ENCODE results near the gene STXBP2. TPM values are rescaled to one million over a fixed set of nuclear protein-coding genes. Genes with fewer than 3 reads are reported as not detected.

Gene STXBP2
- total RNA-seq, 1 donor from 2014 or later: 12.7 TPM

- H2AFZ ChIP-seq (replicated peaks): no peak overlapping the region
- Mint-ChIP-seq H3K27ac (no peak overlapping the region), H3K4me3 (no peak overlapping the region), H3K4me1 (no peaks in the 10 kb centered on the region), H3K9me3 (no peaks in the 10 kb centered on the region), H3K27me3 (ENCODE audit: insufficient read depth, low read depth) (peaks cover 2% of the 10 kb centered on the region), H3K36me3 (no peaks in the 10 kb centered on the region)
- H4K20me1 ChIP-seq (ENCODE audit: low read depth): peaks cover 29% of the 10 kb centered on the region
- H3K27me3 ChIP-seq: no peaks in the 10 kb centered on the region
- no peak overlapping the region for H3K27ac ChIP-seq
- no peak overlapping the region for H3K4me2 ChIP-seq
- no peaks in the 10 kb centered on the region for H3F3A ChIP-seq (ENCODE audit: low read depth)
- TF ChIP-seq EZH2phosphoT487 (IDR thresholded peaks at IDR 0.05) (no peak), EZH2 (IDR thresholded peaks at IDR 0.05) (no peak), CTCF (IDR thresholded peaks at IDR 0.05) (no peak)
- H3K9me3 ChIP-seq (ENCODE audit: low read depth): no peaks in the 10 kb centered on the region
- H3K79me2 ChIP-seq (ENCODE audit: low read depth): peaks cover 2% of the 10 kb centered on the region
- no peak for DNase-seq (ENCODE audit: low spot score)
- H3K9ac ChIP-seq: no peak overlapping the region
- H3K4me1 ChIP-seq: no peaks in the 10 kb centered on the region
- no peaks in the 10 kb centered on the region for H3K36me3 ChIP-seq
- no peak overlapping the region for H3K4me3 ChIP-seq
Measured at GRCh38 chr19:7606289-7606688, 30.6 kb upstream of the STXBP2 start.

GRCh38 chr19:7607212-7607873 is 29.6 kb upstream of the STXBP2 start:
- Mint-ChIP-seq H3K36me3 (no peaks in the 10 kb centered on the region), H3K9me3 (no peaks in the 10 kb centered on the region), H3K4me3 (no peak overlapping the region), H3K27ac (no peak overlapping the region), H3K27me3 (ENCODE audit: insufficient read depth, low read depth) (peaks cover 2% of the 10 kb centered on the region), H3K4me1 (no peaks in the 10 kb centered on the region)
- Histone ChIP-seq H3K4me2 (no peak overlapping the region), H3K36me3 (no peaks in the 10 kb centered on the region), H4K20me1 (ENCODE audit: low read depth) (peaks cover 22% of the 10 kb centered on the region), H2AFZ (replicated peaks) (no peak overlapping the region), H3K9ac (no peak overlapping the region), H3K9me3 (ENCODE audit: low read depth) (no peaks in the 10 kb centered on the region), H3K79me2 (ENCODE audit: low read depth) (no peaks in the 10 kb centered on the region), H3K27me3 (no peaks in the 10 kb centered on the region), H3F3A (ENCODE audit: low read depth) (no peaks in the 10 kb centered on the region), H3K4me1 (no peaks in the 10 kb centered on the region), H3K27ac (no peak overlapping the region), H3K4me3 (no peak overlapping the region)
- no peak for DNase-seq (ENCODE audit: low spot score)
- no peak for TF ChIP-seq EZH2 (IDR thresholded peaks at IDR 0.05)
- no peak for TF ChIP-seq EZH2phosphoT487 (IDR thresholded peaks at IDR 0.05)
- TF ChIP-seq CTCF (IDR thresholded peaks at IDR 0.05): no peak

- Histone ChIP-seq H3K9ac (no peak overlapping the region), H3K9me3 (ENCODE audit: low read depth) (no peaks in the 10 kb centered on the region), H3F3A (ENCODE audit: low read depth) (no peaks in the 10 kb centered on the region), H3K4me1 (no peaks in the 10 kb centered on the region), H3K27me3 (no peaks in the 10 kb centered on the region), H2AFZ (replicated peaks) (no peak overlapping the region), H3K27ac (no peak overlapping the region), H3K4me3 (no peak overlapping the region), H3K4me2 (no peak overlapping the region), H4K20me1 (ENCODE audit: low read depth) (peaks cover 15% of the 10 kb centered on the region), H3K36me3 (no peaks in the 10 kb centered on the region), H3K79me2 (ENCODE audit: low read depth) (no peaks in the 10 kb centered on the region)
- Mint-ChIP-seq H3K27me3 (ENCODE audit: insufficient read depth, low read depth) (peaks cover 2% of the 10 kb centered on the region), H3K36me3 (no peaks in the 10 kb centered on the region), H3K9me3 (no peaks in the 10 kb centered on the region), H3K27ac (no peak overlapping the region), H3K4me3 (no peak overlapping the region), H3K4me1 (no peaks in the 10 kb centered on the region)
- no peak for TF ChIP-seq EZH2 (IDR thresholded peaks at IDR 0.05)
- TF ChIP-seq CTCF (IDR thresholded peaks at IDR 0.05): no peak
- no peak for TF ChIP-seq EZH2phosphoT487 (IDR thresholded peaks at IDR 0.05)
- DNase-seq (ENCODE audit: low spot score): no peak
Measured at GRCh38 chr19:7607874-7608560, 28.9 kb upstream of the STXBP2 start.
